Right atrium auricular region (tissue), 2 donors: ENCODE data around the gene PA2G4. TPM values are rescaled to one million over a fixed set of nuclear protein-coding genes. Genes with fewer than 3 reads are reported as not detected.
A peak's percentile ranks its signal among the peaks of the same experiment; 100 is the strongest.

Experiments used
- DNase-seq: peaks from one replicate; pipeline ENCODE4 v3.0.0-alpha.2; 2019; ENCODE audit warnings: low spot score
- H3K27ac ChIP-seq, 2 donors: fragments of 200-600 bp; sonication (generic); 1 replicate in 1 of 2; 2 replicates in 1 of 2; pipeline ENCODE4 v1.5.1; 2016 to 2019
- H3K27me3 ChIP-seq, 2 donors: fragments of 200-600 bp; sonication (generic); one replicate each; pipeline versions ENCODE4 v1.5.1 to v1.6.0; 2017 to 2019
- H3K36me3 ChIP-seq: fragments of 200-600 bp; sonication (generic); one replicate; pipeline ENCODE4 v1.5.1; 2016
- H3K4me1 ChIP-seq, 2 donors: fragments of 200-600 bp; sonication (generic); one replicate each; pipeline versions ENCODE4 v1.5.1 to v1.6.0; 2017 to 2019
- H3K4me3 ChIP-seq, 2 donors: fragments of 200-600 bp; sonication (generic); 1 replicate in 1 of 2; 2 replicates in 1 of 2; pipeline ENCODE4 v1.5.1; 2017 to 2019; ENCODE audit warnings: mild to moderate bottlenecking in 1 of 2, moderate library complexity in 1 of 2
- H3K9me3 ChIP-seq, 2 donors: fragments of 200-600 bp; sonication (generic); one replicate each; pipeline ENCODE4 v1.5.1; 2019
- total RNA-seq, 2 donors: library from RNA; depleted of rRNA; stranded (reverse); fragments of >200 nt; gene quantifications; one replicate each; pipeline ENCODE4 v1.1.0, GENCODE V29; 2016
- TF ChIP-seq, protein P1 (sequence below), 2 donors: fragments of 200-600 bp; sonication (generic); IDR thresholded peaks; one replicate each; pipeline ENCODE4 v1.5.1; 2019; ENCODE audit warnings: antibody characterized with exemption in 2 of 2

PA2G4 gene
- total RNA-seq, 2 donors from 2014 or later = 91.4 to 116 TPM

DNA sequence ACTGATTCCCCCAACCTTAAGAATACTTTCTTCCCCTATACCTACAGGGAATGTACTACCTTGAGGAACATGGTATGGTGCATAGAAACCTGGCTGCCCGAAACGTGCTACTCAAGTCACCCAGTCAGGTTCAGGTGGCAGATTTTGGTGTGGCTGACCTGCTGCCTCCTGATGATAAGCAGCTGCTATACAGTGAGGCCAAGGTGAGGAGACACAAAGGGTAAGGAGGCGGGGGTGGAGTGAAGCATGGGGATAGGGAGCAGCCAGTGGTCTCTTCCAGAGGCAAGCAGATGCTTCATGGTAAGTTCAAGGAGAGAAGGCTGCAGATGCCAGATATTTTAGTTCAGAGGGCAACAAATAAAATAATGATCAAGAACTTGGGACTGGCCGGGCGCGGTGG is 6.6 kb upstream of the PA2G4 start:
- H3K27me3 ChIP-seq = no peaks in the 10 kb centered on the region
- H3K4me1 ChIP-seq = no peaks in the 10 kb centered on the region
- TF ChIP-seq, protein P1, sequence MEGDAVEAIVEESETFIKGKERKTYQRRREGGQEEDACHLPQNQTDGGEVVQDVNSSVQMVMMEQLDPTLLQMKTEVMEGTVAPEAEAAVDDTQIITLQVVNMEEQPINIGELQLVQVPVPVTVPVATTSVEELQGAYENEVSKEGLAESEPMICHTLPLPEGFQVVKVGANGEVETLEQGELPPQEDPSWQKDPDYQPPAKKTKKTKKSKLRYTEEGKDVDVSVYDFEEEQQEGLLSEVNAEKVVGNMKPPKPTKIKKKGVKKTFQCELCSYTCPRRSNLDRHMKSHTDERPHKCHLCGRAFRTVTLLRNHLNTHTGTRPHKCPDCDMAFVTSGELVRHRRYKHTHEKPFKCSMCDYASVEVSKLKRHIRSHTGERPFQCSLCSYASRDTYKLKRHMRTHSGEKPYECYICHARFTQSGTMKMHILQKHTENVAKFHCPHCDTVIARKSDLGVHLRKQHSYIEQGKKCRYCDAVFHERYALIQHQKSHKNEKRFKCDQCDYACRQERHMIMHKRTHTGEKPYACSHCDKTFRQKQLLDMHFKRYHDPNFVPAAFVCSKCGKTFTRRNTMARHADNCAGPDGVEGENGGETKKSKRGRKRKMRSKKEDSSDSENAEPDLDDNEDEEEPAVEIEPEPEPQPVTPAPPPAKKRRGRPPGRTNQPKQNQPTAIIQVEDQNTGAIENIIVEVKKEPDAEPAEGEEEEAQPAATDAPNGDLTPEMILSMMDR (IDR thresholded peaks at IDR 0.05) = no peak
- H3K36me3 ChIP-seq = no peaks in the 10 kb centered on the region
- no peak for DNase-seq
- H3K9me3 ChIP-seq = no peaks in the 10 kb centered on the region
- H3K27ac ChIP-seq = no peak overlapping the region
- no peak overlapping the region for H3K4me3 ChIP-seq

DNA sequence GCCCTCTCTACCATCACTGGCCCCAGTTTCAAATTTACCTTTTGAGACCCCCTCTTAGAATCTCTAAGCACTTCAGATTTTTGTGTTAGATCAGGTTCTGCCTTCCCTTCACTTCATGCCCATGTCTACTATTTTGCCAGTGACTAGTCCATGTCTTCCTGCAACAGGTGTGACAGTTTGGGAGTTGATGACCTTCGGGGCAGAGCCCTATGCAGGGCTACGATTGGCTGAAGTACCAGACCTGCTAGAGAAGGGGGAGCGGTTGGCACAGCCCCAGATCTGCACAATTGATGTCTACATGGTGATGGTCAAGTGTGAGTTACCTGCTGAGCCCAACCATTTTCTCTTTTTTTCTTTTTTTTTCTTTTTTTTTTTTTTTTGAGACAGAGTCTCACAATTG is 5.8 kb upstream of the PA2G4 start:
- H3K27ac ChIP-seq = no peak overlapping the region
- no peaks in the 10 kb centered on the region for H3K36me3 ChIP-seq
- H3K27me3 ChIP-seq = no peaks in the 10 kb centered on the region
- TF ChIP-seq, protein P1 (IDR thresholded peaks at IDR 0.05) = no peak
- no peak overlapping the region for H3K4me3 ChIP-seq
- peaks cover 0 to 7% of the 10 kb centered on the region in 2 donors for H3K4me1 ChIP-seq
- no peaks in the 10 kb centered on the region for H3K9me3 ChIP-seq
- DNase-seq = no peak

DNA sequence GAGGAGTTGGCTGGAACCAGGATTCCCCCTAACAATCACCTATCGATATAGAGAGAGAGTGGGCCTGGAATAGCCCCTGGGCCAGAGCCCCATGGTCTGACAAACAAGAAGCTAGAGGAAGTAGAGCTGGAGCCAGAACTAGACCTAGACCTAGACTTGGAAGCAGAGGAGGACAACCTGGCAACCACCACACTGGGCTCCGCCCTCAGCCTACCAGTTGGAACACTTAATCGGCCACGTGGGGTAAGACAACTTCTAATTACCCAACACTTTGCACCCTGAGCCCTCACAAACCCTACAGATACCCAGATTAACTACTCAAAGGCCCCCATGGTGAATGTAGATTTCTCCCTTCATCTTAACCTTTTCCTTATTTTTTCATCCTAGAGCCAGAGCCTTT is 4.6 kb upstream of the PA2G4 start:
- TF ChIP-seq, protein P1 (IDR thresholded peaks at IDR 0.05) = no peak
- no peak overlapping the region for H3K27ac ChIP-seq

DNA sequence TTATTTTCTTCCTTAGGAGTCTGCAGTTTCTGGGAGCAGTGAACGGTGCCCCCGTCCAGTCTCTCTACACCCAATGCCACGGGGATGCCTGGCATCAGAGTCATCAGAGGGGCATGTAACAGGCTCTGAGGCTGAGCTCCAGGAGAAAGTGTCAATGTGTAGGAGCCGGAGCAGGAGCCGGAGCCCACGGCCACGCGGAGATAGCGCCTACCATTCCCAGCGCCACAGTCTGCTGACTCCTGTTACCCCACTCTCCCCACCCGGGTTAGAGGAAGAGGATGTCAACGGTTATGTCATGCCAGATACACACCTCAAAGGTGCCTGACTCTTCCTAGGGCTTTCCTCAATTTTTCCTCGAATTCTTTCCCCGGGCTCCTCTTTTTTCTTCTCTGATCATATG is 3.3 kb upstream of the PA2G4 start:
- no peak overlapping the region for H3K4me3 ChIP-seq
- H3K4me1 ChIP-seq = peaks cover 0 to 20% of the 10 kb centered on the region in 2 donors
- no peak for DNase-seq
- no peaks in the 10 kb centered on the region for H3K9me3 ChIP-seq
- H3K27ac ChIP-seq = no peak overlapping the region
- H3K36me3 ChIP-seq = no peaks in the 10 kb centered on the region
- TF ChIP-seq, protein P1 (IDR thresholded peaks at IDR 0.05) = no peak
- H3K27me3 ChIP-seq = no peaks in the 10 kb centered on the region

More for the DNA sequence above, 4.6 kb upstream of the PA2G4 start:
- Histone ChIP-seq H3K4me1 (peaks cover 0 to 9% of the 10 kb centered on the region in 2 donors), H3K36me3 (no peaks in the 10 kb centered on the region), H3K27me3 (no peaks in the 10 kb centered on the region), H3K4me3 (no peak overlapping the region), H3K9me3 (no peaks in the 10 kb centered on the region)
- DNase-seq = no peak

DNA sequence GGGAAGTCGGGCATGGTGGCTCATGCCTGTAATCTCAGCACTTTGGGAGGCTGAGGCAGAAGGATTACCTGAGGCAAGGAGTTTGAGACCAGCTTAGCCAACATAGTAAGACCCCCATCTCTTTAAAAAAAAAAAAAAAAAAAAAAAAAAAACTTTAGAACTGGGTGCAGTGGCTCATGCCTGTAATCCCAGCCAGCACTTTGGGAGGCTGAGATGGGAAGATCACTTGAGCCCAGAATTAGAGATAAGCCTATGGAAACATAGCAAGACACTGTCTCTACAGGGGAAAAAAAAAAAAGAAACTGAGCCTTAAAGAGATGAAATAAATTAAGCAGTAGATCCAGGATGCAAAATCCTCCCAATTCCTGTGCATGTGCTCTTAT is 1.7 kb upstream of the PA2G4 start:
- TF ChIP-seq, protein P1 (IDR thresholded peaks at IDR 0.05) = no peak
- Histone ChIP-seq H3K9me3 (no peaks in the 10 kb centered on the region), H3K27me3 (no peaks in the 10 kb centered on the region), H3K4me1 (peaks cover 0 to 24% of the 10 kb centered on the region in 2 donors), H3K4me3 (no peak overlapping the region), H3K36me3 (peaks cover 9% of the 10 kb centered on the region), H3K27ac (no peak overlapping the region)
- DNase-seq = no peak

DNA sequence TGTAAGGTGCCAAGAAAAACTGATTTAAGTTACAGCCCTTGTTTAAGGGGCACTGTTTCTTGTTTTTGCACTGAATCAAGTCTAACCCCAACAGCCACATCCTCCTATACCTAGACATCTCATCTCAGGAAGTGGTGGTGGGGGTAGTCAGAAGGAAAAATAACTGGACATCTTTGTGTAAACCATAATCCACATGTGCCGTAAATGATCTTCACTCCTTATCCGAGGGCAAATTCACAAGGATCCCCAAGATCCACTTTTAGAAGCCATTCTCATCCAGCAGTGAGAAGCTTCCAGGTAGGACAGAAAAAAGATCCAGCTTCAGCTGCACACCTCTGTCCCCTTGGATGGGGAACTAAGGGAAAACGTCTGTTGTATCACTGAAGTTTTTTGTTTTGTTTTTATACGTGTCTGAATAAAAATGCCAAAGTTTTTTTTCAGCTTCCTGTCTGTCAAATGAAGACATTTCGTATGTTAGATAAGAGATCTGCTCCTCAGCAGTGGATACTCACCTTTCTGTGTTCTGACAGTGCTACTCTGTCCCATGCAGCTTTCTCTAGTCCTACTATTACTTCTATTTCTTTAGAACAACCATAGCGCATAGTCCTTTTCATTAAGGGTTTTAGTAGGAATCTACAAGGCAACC is 1.2 kb upstream of the PA2G4 start:
- peak overlapping the region; percentile 68 to 78 for H3K4me3 ChIP-seq
- no peaks in the 10 kb centered on the region for H3K9me3 ChIP-seq
- no peak for DNase-seq
- H3K4me1 ChIP-seq = peaks cover 0 to 24% of the 10 kb centered on the region in 2 donors
- peak overlapping the region; percentile 83 to 87 for H3K27ac ChIP-seq
- no peaks in the 10 kb centered on the region for H3K27me3 ChIP-seq
- peaks cover 15% of the 10 kb centered on the region for H3K36me3 ChIP-seq
- TF ChIP-seq, protein P1 (IDR thresholded peaks at IDR 0.05) = no peak
